CD4-positive, alpha-beta T cell treated with Interleukin-21 for 1 hour (primary cell): ENCODE results near the gene TIMM22.
"Not testable (repeated sequence)": the region's sequence is repeated elsewhere in the genome, so short reads cannot be mapped to it uniquely, and the experiment has no call there.

Experiments
- DNase-seq: peaks from one replicate; pipeline ENCODE4 v3.0.0-alpha.2; 2020

Gene TIMM22

GRCh38 chr17:996554-997344 lies at the start of gene TIMM22:
TIMM22 (plus strand) TSS chr17:997129; CDS start chr17:997143, 14 bp downstream.
- DNase-seq = peak; percentile 94

- no peak for DNase-seq
These were observed 48.6 kb upstream of the TIMM22 start for GRCh38 chr17:948284-948852.

GRCh38 chr17:949623-950303 lies 47.2 kb upstream of the TIMM22 start:
- no peak for DNase-seq

GRCh38 chr17:951325-952132 lies 45.4 kb upstream of the TIMM22 start:
- DNase-seq = no peak

GRCh38 chr17:952592-952991 lies 44.3 kb upstream of the TIMM22 start:
- not testable (repeated sequence) for DNase-seq

GRCh38 chr17:953767-954166 lies 43.2 kb upstream of the TIMM22 start:
- DNase-seq = no peak

GRCh38 chr17:954431-955164 lies 42.3 kb upstream of the TIMM22 start:
- DNase-seq = no peak

- no peak for DNase-seq
These were observed 40.0 kb upstream of the TIMM22 start for GRCh38 chr17:956905-957304.

GRCh38 chr17:957856-958421 lies 39.0 kb upstream of the TIMM22 start:
- DNase-seq = no peak

GRCh38 chr17:958712-959451 lies 38.0 kb upstream of the TIMM22 start:
- DNase-seq = no peak

GRCh38 chr17:962166-962565 lies 34.8 kb upstream of the TIMM22 start:
- no peak for DNase-seq

GRCh38 chr17:962670-963069 lies 34.3 kb upstream of the TIMM22 start:
- no peak for DNase-seq

- no peak for DNase-seq
These were observed 32.1 kb upstream of the TIMM22 start for GRCh38 chr17:964876-965275.

- DNase-seq = no peak
These were observed 31.5 kb upstream of the TIMM22 start for GRCh38 chr17:965311-965989.

- DNase-seq = no peak
These were observed 29.8 kb upstream of the TIMM22 start for GRCh38 chr17:967122-967521.

- DNase-seq = no peak
These were observed 27.9 kb upstream of the TIMM22 start for GRCh38 chr17:968812-969730.

GRCh38 chr17:969811-970355 lies 27.0 kb upstream of the TIMM22 start:
- DNase-seq = no peak

- no peak for DNase-seq
These were observed 26.6 kb upstream of the TIMM22 start for GRCh38 chr17:970364-970763.

- not testable (repeated sequence) for DNase-seq
These were observed 25.1 kb upstream of the TIMM22 start for GRCh38 chr17:971861-972260.
